Suppressor macrophage treated with lipopolysaccharide for 4 hours (primary cell): ENCODE measurements around the gene C9orf43.
"Not testable (repeated sequence)": the region's sequence is repeated elsewhere in the genome, so short reads cannot be mapped to it uniquely, and the experiment has no call there.

Experiments used
- DNase-seq: peaks from one replicate; pipeline ENCODE4 v3.0.0-alpha.2; 2020

Gene C9orf43

GRCh38 chr9:113425072-113425471 is 14.5 kb downstream of the C9orf43 start:
- DNase-seq: no peak

DNA sequence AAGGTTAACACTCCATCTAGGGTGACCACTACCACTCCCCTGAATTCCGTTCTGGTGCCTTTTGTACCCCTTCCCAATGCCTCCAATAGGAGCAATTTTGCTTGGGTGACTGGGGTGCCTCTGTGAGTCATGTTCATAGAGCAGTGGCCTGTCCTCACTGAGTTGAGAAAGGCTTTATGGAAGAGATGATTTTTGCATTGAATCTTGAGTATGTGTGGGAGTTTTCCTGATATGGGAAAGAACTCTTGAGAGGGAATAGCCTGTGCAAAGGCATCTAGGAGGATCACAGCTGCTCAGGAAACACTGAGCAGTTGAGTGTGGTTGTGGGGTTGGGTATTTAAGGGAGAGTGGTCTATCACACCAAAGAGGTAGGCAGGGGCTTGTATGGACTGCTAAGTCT is 16.2 kb downstream of the C9orf43 start:
- DNase-seq: no peak

GRCh38 chr9:113427629-113428028 is 17.1 kb downstream of the C9orf43 start:
- DNase-seq: peak; percentile 66

- DNase-seq: no peak
These were observed 17.6 kb downstream of the C9orf43 start for GRCh38 chr9:113428062-113428615.

DNA sequence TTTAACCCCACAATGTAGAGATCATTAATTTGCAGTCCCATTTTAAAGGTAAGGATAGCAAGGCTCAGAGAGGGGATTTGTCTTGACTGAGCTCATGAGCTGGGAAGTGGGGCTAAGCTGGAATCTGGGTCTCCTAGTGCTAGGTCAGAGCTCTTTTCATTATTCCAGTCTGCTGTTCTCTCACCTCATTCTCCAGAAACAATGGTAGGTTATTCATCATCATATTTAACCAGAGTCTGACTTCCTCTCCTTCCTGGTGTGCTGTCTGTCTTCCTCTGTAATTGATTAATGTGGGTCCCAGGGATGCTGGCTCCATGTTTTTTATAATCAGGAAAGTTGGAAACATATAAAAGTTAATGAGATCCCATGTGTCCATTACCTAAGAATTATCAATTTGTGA is 20.6 kb downstream of the C9orf43 start:
- no peak for DNase-seq

DNA sequence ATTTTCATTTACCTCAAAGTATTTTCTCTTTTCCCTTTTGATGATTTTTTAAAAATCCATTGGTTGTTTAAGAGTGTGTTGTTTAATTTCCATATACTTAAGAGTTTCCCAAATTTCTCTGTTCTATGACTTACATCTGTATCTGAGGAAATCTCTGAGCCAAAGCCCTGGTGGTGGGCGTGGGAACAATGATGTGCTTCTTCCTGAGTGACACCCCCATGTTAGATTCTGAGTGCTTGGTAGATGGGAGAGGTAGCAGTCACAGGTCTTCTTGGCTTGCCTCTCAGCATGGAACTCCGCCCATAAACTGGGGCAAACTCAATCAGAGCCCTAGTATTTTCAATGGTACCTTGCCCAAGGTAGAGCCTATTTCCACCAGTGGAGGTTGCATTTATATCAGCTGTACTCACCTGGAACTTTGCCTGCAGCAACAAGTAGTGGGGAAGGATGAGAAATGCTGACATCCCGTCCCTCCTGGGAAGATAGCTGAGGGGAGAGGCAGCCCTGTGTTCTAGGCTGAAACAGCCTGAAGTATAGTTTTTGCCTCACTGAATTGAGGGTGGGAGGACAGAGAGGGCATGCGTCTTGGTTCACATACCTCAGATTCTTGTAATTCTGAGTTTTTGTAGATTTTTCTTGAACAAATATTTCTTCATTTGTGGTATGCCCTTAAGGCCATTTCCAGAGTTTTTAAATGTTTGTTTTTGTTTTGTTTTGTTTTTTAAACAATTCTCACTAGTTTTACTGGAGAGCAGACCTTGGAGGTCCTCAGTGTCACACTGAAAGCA is 26.4 kb downstream of the C9orf43 start:
- peak; percentile 43 for DNase-seq

GRCh38 chr9:113437716-113438115 is 27.2 kb downstream of the C9orf43 start:
- not testable (repeated sequence) for DNase-seq

- no peak for DNase-seq
These were observed 34.2 kb downstream of the C9orf43 start for GRCh38 chr9:113444736-113445135.

DNA sequence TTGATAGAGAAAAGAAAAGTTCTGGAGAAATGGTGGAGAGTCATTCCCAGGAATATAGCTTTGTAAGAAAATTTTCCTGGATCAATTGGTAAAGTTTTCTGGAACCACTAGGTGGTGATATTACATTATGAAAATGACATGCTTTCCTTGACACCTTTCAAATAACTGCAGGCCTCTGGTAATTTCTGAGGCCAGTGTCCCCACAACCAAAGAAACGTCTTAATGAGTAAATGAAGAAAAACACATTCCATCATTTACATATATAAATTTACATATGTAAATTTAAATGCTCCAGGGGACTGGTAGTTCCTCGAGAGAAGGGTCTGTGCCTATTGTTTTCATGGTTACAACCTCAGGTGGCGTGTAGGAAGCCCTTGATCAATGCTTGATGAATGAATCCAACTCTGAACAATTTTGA is 35.8 kb downstream of the C9orf43 start:
- peak; percentile 59 for DNase-seq

DNA sequence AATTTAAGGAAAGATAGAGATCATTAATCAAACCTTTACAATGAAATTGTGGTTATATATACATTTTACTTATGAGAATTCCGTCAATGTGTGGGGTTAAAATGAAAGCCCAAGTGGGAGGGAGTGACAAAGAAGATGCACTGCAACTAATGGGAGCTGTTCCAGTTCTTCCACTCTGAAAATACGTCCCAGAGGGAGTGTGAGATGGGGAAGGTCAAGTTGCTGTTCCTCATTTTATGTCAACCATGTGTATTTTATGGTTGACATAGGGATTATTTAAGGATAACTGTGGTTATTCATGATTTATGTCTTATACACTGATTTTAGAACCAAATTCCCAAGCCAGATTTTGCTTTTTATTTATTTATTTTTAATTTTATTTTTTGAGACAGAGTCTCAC is 38.8 kb downstream of the C9orf43 start:
- DNase-seq: peak; percentile 31

GRCh38 chr9:113452113-113452605 is 41.6 kb downstream of the C9orf43 start:
- DNase-seq: no peak

DNA sequence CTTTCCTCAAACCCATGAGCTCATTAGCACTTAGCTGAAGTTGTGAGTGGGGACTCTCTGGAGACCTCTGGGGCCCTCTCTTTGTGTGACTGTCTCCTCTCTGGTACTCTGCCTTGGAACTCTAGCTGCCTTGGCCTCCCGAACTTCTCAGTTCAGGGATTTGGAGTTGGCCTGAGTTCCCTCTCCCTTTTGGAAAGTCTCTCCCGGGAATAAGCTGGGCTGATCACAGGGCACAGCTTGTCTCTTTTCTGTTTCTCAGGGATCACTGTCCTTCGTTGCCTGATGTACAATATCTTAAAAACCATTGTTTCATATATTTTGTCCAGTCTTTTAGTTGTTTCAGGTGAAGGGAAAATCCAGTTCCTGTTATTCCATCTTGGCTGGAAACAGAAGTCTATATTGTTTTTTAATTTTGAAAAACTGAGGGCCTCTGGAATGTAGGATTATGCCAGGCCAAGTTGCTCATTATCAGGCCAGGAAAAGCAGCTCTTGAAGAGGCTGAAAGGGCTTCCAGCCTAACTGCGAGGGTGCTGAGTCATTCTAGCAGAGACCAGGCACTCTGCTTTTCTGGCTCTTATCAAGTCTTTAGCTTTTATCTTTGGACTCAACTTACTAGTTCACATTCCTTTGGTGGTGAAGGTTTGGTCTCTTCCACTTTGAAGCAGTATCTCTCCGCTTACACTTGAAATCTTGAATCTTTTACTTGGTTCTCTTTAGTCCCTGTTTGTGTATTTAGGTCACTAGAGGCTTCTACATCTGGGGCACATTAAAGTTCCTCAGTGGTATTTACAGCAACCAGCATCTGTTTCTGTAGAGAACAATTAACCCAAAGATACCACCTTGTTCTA is 44.6 kb downstream of the C9orf43 start:
- DNase-seq: peak; percentile 18

- no peak for DNase-seq
These were observed 45.7 kb downstream of the C9orf43 start for GRCh38 chr9:113456235-113456634.

GRCh38 chr9:113461285-113461684 is 50.7 kb downstream of the C9orf43 start:
- no peak for DNase-seq

DNA sequence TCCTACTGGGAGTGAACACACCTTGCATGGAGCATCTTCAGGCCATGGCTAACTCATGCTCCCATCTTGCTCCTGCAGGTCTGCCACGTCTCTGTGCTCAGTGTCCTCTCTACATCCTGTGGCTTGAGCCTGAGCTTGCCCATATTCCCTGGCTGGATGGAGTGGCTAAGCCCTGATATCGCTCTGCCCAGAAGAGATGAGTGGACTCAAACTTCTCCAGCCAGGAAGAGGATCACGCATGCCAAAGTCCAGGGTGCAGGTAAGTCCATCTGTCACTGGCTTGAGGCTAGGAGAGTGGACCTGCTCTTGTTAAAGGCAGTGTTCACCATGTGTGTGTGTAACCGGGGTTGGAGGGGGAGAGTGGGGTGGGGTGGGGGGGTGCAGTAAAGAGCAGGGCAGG is 51.4 kb downstream of the C9orf43 start:
- DNase-seq: no peak

DNA sequence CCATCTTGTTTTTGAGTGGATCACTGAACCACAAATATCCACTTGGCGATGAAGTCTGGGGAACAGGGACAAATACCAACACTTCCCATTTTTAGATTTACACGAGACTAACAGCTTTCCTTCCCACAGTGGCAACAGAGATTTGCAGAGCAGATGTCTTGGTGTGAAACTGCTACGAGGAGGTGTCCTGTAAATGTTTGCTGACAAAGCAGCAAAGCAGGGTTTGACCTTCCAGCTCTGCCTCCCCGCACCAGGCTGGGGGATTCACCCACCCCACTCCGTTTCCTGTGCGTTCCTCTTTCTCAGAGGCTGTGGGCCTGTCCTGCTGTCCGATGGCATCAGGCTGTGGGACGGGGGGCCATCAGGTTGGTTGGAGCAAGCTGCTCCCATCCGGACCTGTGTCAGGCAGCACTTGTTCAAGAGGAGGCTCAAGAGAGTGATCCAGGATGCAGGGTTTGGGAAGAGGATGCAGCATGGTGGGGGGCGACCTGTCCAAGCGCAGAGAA is 52.3 kb downstream of the C9orf43 start:
- no peak for DNase-seq

DNA sequence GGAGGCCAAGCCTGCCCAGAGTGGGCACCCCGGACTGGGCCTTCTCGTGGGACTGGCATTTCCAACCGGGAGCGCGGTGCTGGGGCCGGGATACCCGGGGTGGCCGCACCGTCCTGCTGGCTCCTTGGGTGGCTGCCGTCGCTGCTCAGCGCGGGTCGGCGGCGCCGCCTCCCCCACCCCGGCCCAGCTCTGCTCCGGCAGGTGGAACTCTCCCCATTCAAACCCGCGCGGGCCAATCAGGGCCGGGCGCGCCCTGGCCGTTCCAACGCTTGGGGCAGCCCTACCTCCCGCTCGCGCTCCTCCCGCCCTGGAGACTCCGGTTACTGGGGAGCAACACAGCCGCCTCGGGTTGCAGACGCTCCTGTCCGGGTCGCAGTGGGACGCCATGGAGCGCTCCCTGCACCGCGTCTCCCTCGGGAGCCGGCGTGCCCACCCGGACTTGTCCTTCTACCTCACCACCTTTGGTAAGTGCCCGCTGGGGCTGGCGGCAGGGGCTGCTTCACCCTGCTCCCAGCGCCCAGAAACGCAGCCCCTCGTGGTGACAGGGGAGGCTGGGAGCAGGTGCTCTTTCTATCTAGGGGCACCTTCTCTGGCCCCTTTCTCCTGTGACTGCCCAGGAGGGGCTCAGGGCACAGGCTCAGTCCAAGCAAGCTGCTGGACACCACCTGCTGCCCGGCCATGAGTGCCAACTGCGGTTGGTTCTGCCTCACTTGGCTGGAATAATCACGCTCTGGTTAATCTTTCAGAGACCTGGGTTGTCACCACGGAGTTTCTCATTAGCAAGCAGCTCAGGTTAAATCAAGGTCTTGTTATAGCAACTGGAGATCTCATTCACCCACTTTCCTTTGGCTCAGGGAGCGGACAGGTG is 53.1 kb downstream of the C9orf43 start, which contains the start of gene RGS3:
RGS3 (plus strand) TSS at position 310 of the 868 bp plus-strand sequence; CDS start at position 386, 76 bp downstream.
- DNase-seq: no peak

- DNase-seq: no peak
These were observed 53.7 kb downstream of the C9orf43 start for GRCh38 chr9:113464286-113464660.

GRCh38 chr9:113465599-113466140 is 55.1 kb downstream of the C9orf43 start:
- no peak for DNase-seq

DNA sequence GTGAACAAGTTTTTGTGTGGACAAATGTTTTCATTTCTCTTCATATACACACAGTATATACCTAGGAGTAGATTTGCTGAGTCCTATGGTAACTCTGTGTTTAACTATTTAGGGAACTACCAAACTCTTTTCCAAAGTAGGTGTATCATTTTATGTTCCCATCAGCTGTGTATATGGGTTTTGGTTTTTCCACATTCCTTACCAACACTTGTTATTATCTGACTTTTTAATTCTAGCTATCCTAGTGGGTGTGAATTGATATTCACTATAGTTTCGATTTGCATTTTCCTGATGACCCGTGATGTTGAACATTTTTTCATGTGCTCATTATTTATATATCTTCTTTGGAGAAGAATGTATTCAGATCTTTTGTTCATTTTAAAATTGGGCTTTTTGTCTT is 56.6 kb downstream of the C9orf43 start:
- DNase-seq: no peak

DNA sequence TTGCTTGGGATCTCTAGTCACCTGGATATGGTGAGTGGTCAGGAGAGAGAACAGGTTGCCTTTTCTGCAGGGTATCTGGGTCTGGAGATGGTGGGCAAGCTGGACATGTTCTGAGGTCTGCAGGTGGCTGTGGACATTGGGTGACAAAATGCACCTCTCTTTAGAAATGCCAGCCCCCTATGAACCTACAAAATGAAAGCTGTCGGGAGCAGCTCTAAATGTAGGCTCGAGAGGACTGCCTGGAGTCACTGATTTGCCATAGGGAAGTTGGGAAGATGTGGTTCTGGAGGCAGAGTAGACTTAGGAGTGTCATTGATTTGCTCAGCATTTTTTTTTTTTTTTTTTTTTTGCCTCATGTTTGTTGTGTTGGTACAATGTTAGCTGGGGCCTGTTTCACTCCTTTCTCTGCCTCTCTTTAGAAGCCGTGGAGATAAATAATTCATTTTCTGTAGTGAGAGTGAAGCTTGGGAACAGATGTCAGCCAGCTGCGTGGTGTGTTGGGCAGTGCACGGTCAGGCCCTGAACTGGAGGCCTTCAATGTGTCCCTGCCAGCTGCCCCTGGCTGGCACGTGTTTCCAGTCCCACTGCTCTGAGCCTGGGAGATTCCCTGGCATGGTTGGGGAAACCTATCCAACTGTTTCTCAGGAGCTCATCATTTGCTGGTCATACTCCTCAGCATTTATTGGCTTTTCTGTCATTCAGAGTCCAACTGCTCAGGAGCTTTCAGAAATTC is 58.3 kb downstream of the C9orf43 start:
- no peak for DNase-seq
